ENCODE results near the gene NDNF. TPM values are rescaled to one million over a fixed set of nuclear protein-coding genes. Genes with fewer than 3 reads are reported as not detected.

Gene NDNF
- total RNA-seq, 4 donors from 2014 or later, result 11.6 to 16.0 (median 12.1) TPM

GRCh38 chr4:120994521-120994920 lies 77.8 kb downstream of the NDNF start:
- WGBS, result 92% methylated on average over 1 of the region's 1 CpG
- Histone ChIP-seq H3K36me3 (no peaks in the 10 kb centered on the region), H3K4me1 (no peaks in the 10 kb centered on the region), H3K9me3 (no peaks in the 10 kb centered on the region), H3K27me3 (no peaks in the 10 kb centered on the region), H3K4me3 (no peak overlapping the region), H3K27ac (replicated peaks in 1 of 4) (no peak overlapping the region)
- no peak for TF ChIP-seq CTCF (IDR thresholded peaks at IDR 0.05)
- TF ChIP-seq POLR2A (IDR thresholded peaks at IDR 0.05; ENCODE audit: low read depth), result no peak
- TF ChIP-seq EP300 (IDR thresholded peaks at IDR 0.05), result no peak
- TF ChIP-seq POLR2AphosphoS5 (IDR thresholded peaks at IDR 0.05), result no peak
- no peak for DNase-seq (ENCODE audit: extremely low spot score)
- intact Hi-C loops (cut with DNase I), result no loop called here

DNA sequence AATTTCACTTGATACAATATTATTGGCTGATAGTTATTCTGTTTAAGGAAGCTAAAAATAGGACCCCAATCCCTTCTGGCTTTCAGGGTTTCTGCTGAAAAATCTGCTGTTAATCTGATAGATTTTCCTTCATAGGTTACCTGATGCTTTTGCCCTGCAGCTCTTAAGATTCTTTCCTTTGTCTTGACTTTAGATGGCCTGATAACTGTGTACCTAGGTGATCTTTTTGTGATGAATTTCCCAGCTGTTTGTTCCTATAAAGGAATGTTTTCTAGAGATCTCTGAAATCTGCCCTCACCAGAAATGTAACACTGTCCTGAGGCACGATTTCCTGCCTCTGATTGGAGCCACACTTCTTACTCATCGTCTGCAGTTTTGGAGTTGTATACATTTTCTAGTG lies 80.5 kb downstream of the NDNF start:
- intact Hi-C loops (cut with DNase I), result no loop called here
- no peaks in the 10 kb centered on the region for H3K4me1 ChIP-seq
- H3K27ac ChIP-seq (replicated peaks in 1 of 4), result no peak overlapping the region
- no peaks in the 10 kb centered on the region for H3K36me3 ChIP-seq
- WGBS, result 70% methylated on average over 2 of the region's 2 CpGs
- no peak for DNase-seq (ENCODE audit: extremely low spot score)
- no peaks in the 10 kb centered on the region for H3K9me3 ChIP-seq
- TF ChIP-seq CTCF (IDR thresholded peaks at IDR 0.05) (no peak), POLR2A (IDR thresholded peaks at IDR 0.05; ENCODE audit: low read depth) (no peak), EP300 (IDR thresholded peaks at IDR 0.05) (no peak), POLR2AphosphoS5 (IDR thresholded peaks at IDR 0.05) (no peak)
- H3K27me3 ChIP-seq, result no peaks in the 10 kb centered on the region
- H3K4me3 ChIP-seq, result no peak overlapping the region

DNA sequence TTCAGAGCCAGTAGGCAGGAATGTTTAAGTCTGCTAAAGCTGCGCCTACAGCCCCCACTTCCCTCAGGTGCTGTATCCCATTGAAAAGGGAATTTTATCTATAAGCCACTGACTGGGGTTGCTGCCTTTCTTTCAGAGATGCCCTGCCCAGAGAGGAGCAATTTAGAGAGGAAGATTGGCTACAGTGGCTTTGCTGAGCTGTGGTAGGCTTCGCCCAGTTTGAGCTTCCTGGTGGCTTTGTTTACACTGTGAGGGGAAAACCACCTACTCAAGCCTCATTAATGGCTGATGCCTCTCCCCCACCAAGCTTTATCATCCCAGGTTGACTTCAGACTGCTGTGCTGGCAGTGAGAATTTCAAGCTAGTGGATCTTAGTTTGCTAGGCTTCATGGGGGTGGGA lies 82.1 kb downstream of the NDNF start:
- intact Hi-C loops (cut with DNase I), result no loop called here
- Histone ChIP-seq H3K36me3 (no peaks in the 10 kb centered on the region), H3K4me3 (no peak overlapping the region), H3K27ac (replicated peaks in 1 of 4) (no peak overlapping the region), H3K27me3 (no peaks in the 10 kb centered on the region), H3K4me1 (no peaks in the 10 kb centered on the region), H3K9me3 (no peaks in the 10 kb centered on the region)
- 89% methylated on average over 1 of the region's 2 CpGs for WGBS
- TF ChIP-seq EP300 (IDR thresholded peaks at IDR 0.05) (no peak), POLR2A (IDR thresholded peaks at IDR 0.05; ENCODE audit: low read depth) (no peak), POLR2AphosphoS5 (IDR thresholded peaks at IDR 0.05) (no peak), CTCF (IDR thresholded peaks at IDR 0.05) (no peak)
- DNase-seq (ENCODE audit: extremely low spot score), result no peak

Other genes with a start within 250 kb of the NDNF start
- gene PRDM5, start 149.8 kb downstream of the NDNF start, total RNA-seq, result 10 to 100 TPM; 10.8 to 17.0 (median 15.4) TPM
- 1 to 10 TPM in 1 of 4 donors, not detected in 3; 2.2 TPM for gene TNIP3, start 91.8 kb upstream of the NDNF start, total RNA-seq